Lung microvascular endothelial cell (primary cell): ENCODE results near the gene RIC8B. TPM values are rescaled to one million over a fixed set of nuclear protein-coding genes. Genes with fewer than 3 reads are reported as not detected.

Experiments used
- total RNA-seq: library from RNA; depleted of rRNA; stranded (reverse); fragments of >200 nt; gene quantifications from 2 replicates; pipeline ENCODE4 v1.2.1, GENCODE V29; 2014

Gene RIC8B
- total RNA-seq, 1 donor from 2014 or later = 8.7 TPM

Other genes with a start within 250 kb of the RIC8B start
- gene RFX4, start 191.7 kb upstream of the RIC8B start, total RNA-seq = not detected in 2 replicates
- gene TMEM263, start 181.2 kb downstream of the RIC8B start, total RNA-seq = 37.3 and 37.5 TPM in 2 replicates
- 3.9 and 6.7 TPM in 2 replicates for gene MTERF2, start 212.5 kb downstream of the RIC8B start, total RNA-seq